HG03097 (cell line): ENCODE measurements around the gene STX3.
A peak's percentile ranks its signal among the peaks of the same experiment; 100 is the strongest.

Experiments
- ATAC-seq: cut with Tn5 transposase; IDR thresholded peaks from one replicate; pipeline ENCODE4 v1.9.1; 2021; ENCODE audit not compliant: unreplicated experiment, low FRiP score

STX3 gene

DNA sequence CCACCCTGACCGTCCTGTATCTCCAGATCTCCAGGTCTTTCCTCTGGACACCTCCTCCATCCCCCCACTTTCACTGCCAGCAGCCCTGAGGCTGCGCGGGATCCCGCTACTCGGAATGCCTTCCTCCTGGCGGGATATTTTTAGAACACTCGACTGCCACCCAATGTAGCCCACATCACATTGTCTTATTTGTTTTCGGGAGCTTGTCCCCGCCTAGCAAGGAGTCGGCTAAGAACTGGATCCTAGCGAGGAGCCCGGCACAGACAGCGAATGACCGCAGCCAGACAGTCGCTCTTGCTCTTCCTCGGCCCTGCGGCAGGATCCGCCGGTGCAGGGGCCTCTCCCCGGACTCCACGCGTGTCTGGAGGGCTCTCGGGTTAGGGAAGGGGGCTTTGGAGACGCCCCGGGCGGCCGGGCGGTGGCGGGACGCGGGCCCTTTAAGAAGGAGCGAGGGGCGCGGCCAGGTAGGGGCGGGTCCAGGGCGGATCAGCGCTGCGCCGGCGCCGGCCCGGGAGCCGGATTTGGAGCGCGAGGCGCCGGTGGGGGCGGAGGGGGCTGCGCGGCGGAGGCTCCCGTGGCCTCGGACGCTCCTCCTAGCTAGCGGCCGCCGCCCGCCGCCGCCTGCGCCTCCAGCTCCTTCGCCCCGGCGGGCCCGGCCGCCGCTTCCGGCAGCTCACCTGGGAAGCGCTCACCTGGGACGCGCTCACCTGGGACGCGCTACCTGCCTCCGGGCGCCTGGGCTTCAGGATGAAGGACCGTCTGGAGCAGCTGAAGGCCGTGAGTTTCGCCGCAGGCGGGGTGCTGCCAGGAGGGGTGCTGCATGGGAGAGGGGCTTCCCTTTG, at the start of gene STX3:
TSS of gene STX3 (plus strand) at position 518 of the 842 bp plus-strand sequence. CDS start at position 748, 230 bp downstream.
- ATAC-seq = peak; percentile 49

DNA sequence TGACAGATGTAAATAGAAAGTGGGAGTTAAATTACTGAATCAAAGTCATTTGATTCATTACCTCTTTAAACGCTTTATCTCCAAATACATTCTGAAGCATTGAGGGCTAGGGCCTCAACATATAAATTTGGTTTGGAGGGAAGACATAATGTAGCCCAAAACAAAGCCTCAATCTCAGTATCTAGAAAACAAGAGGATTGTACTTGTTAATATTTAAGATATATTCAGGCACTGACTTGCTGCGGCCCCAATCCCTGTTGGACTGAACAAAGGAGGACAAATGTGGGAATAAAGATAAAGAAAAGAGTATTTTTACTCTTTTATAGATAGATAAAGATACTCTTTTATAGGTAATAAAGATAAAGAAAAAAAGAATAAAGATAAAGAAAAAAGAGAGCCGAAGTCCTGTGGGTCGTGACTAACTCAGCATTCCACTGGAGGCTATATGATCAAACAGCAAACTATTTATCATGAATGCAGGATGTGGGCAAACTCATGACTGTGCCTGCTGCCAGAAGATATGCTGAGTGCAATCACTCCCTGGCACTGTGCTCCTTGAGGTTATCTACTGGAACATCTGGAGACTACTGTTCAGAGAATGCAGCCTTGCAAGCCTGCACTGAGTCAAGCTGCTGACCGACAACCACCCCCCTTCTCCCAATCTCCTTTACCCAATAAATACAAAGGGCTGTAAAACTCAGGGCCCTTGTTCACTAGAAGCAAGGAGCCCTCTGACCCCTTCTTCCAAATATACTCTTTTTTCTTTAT, 48.5 kb upstream of the STX3 start:
- no peak for ATAC-seq

DNA sequence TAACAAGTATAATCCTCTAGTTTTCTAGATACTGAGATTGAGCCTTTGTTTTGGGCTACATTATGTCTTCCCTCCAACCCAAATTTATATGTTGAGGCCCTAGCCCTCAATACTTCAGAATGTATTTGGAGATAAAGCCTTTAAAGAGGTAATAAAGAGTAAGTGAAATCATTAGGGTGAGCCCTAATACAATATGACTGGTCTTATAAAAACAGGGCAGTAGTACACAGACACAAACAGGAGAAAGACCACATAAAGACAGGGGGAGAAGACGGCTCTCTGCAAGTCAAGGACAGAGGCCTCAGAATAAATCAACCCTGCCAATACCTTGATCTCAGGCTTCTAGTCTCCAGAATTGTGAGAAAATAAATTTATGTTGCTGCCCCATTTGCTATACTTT, 47.8 kb upstream of the STX3 start:
- no peak for ATAC-seq

- no peak for ATAC-seq
Observed at GRCh38 chr11:59708537-59708936, 46.6 kb upstream of the STX3 start.

DNA sequence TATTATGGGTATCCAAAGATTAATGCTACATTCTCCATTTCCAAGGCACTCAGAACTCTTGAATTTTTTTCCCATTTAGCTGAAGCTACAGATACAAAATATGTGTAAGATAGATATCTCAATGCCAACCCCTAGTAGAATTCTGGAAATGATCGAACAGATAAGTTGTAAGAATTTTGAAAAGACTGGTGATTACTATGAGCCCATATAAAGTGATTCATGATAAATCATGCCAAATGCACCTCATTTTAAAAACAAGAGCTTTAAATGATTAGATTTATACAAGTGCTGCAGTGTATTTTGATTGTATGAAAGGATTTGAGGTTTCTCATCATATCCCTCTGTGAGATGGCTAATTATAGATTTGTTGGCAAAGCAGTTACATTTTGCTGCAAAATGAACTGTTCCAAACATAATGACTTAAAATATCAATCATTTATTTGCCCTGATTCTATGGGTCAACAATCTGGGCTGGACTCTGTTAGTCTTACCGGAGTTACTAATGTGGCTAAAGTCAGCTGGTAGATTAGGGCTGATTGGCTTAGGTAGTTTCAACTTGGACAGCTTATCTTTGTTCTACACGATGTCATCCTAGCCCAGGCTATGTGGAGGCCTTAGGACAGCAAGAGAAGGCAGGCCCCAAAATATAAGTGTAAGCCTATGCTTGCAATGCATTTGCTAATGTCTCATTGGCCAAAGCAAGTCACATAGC, 44.9 kb upstream of the STX3 start:
- no peak for ATAC-seq

DNA sequence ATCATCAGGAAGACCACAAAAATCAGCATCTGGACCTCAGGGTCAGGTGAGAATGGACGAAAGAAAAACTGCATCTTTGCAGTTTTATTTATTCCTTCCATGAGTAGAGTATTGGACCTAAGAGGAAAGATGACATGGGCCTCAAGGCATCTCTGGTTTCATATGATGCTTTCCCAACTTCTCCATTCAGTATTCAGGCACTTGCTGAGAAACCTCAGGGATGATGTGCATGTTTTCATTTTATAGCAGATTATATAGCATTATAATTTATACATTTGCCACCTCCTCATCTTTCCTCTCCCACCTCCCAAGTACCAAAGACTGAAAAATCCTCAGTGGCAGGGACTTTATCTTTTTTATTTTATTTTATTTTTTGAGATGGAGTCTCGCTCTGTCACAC, 41.4 kb upstream of the STX3 start, which contains the start of gene OR10V1:
TSS of gene OR10V1 (minus strand) at position 101 of the 400 bp plus-strand sequence. CDS start at position 101, 0 bp downstream.
- ATAC-seq = no peak

DNA sequence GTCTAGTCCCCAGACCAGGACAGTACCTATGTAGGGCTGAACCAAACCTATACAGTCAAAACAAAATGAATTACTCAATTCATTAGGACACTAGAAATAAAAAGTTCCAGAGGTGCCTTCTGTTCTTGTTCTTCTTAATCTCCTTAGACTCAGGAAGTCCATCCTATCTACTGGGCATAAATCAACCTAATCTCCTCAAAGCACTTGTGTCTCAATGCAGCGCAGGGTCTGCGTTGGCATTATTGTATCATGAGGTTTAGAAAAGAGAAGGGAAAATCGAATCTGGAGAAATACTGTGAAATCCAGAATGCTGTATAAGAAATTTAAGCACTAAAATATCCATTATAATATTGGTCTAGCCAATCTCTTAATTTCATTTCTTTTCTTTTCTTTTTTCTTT, 39.1 kb upstream of the STX3 start:
- ATAC-seq = no peak

GRCh38 chr11:59719556-59719955, 35.6 kb upstream of the STX3 start:
- no peak for ATAC-seq

DNA sequence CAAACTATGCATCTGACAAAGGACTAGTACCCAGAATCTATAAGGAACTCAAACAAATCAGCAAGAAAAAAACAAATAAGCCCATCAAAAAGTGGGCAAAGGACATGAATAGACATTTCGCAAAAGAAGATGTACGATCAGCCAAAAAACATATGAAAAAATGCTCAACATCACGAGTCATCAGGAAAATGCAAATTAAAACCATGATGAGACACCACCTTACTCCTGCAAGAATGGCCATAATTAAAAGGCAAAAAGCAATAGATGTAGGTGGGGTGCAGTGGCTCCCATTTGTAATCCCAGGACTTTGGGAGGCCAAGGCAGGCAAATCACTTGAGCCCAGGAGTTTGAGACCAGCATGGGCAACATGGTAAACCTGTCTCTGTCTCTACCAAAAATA, 31.1 kb upstream of the STX3 start:
- no peak for ATAC-seq

- ATAC-seq = no peak
Observed at GRCh38 chr11:59727426-59727825, 27.8 kb upstream of the STX3 start.

GRCh38 chr11:59728154-59728553, 27.0 kb upstream of the STX3 start:
- no peak for ATAC-seq

GRCh38 chr11:59728913-59729312, 26.3 kb upstream of the STX3 start:
- no peak for ATAC-seq

DNA sequence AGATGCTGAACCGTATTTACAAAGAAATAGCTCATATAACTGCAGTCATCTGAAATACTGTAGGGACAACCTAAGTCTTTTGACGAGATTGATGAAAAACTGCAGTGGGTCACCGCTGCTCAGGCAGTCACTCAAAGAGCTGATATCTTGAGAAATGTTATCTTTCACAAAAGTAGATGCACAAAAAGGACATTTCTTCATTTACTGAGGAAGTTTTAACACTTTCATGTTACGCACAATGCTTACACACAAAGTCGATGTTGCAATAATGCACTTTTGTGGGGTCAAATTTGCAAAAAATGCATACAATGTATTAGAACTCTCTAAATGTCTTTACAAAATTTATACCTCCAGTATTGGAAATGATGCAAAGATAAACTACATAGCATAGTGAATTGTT, 25.3 kb upstream of the STX3 start:
- no peak for ATAC-seq

DNA sequence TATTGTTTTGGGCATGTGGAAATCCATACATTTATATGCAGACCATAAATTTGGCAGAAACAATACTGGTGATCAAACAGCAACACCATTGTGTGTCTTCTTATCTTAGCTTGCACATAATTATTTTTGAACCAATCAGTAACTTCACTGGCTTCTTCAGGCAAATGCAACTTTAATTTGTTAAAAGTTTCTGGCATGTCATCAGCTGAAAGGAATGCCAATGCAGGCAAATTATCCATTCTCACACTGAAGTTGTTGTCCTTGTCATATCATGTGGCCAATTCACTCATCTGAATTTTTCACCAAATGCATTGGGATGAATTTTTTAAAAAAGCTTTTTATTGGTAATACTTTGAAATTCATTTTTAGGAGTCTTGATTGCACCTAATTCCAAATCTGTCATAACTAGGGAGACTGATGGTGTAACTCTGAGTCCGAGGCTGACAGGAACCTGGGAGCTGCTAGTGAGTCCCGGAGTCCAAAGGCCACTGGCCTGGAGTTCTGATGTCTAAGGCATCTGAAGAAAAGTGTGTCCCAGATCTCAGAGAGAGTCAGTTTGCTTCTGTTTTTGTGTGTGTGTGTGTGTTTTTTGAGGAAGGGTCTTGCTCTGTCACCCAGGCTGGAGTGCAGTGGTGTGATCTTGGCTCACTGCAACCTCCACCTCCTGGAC, 24.1 kb upstream of the STX3 start:
- ATAC-seq = no peak

GRCh38 chr11:59746111-59746510, 9.1 kb upstream of the STX3 start:
- ATAC-seq = no peak

DNA sequence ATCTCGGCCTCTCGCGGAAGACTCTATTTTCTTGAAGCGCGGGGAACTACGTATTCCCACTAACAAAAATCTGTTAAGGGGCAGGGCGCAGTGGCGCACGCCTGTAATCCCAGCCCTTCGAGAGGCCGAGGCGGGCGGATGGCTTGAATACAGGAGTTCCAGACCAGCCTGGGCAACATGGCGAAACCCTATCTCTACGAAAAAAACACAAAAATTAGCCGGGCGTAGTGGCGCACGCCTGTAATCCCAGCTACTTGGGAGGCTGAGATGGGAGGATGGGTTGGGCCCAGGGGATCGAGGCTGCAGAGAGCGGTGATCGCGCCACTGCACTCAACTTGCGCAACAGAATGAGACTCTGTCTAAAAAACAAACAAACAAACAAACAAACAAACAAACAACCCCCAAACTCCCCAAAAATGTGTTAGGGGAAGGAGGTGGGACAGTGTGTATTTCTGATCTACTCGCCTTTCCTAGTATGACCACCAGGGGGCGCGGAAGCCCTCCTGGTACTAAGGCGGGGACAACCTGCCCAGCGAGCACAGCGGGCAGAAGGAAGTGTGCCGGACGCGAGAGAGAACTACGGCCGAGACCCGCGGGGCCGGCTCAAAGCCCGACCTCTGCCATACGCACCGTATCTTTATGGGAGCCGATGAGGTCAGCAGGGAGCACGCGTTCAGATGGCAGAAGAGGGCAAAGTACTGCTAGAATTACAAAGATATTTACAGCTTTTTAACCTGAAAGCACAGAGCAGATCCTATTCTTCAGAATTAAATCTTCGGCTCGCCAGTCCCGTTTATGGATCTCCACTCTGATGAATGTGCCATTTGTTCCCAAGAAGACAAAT, 1.3 kb upstream of the STX3 start:
- ATAC-seq = peak; percentile 69

GRCh38 chr11:59754494-59754858, 700 bp upstream of the STX3 start:
- ATAC-seq = no peak

DNA sequence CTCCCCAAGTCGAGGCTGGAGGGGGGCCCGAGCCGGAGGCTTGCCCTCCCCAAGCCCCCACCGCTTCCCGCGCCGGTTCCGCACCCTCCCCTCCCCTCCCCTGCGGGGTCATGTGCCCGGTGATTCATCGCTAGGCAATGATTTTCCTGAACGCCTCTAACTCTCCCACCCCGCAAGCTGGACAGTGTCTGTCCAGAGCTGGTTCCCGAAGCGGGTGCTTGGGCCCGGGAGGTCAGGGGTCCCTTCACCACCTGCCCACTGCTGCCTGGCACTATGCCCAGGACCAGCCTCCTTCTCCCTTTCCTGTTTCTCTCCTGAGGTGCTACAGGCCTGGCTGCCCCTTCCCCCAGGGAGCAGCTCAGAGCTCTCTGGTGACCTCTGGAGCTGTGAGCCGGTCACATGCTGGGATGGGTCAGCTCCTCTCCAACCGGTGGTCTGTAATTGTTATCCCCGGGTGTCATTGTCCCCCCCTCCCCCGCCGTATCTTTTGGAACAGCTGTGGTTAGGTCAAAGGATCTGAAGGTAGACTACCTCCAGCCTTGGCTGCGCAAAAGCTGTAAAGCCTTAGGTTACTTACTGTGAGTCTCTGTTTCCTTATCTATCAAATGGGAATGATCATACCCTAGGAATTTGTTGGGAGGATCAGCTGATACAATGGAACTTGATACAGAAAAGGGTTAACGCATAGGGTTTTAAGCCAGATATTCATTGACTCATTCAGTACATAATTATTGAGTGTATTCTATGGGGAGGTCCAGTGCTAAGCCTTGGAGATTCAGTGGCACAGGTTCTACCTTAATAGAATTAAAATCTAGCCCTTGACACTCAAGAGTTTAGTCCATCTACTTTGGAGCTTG, 753 bp downstream of the STX3 start:
- ATAC-seq = no peak

DNA sequence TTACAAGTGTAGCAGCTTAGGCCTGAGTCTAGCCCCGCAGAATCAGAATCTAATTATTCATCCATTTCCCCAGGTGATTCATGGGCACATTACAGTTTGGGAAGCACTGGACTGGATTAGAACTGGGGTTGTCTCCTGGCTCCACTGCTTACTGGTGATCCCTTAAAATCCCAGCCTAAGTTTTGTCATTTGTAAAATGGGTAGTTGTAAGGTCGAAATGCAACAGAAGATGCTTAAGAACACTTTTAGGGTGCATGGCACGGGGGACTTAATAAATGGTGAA, 1.3 kb downstream of the STX3 start:
- ATAC-seq = no peak
